HG03442 (cell line): ENCODE measurements around the gene ZRANB1.
"Not testable (repeated sequence)": the region's sequence is repeated elsewhere in the genome, so short reads cannot be mapped to it uniquely, and the experiment has no call there.

ENCODE experiments used
- ATAC-seq: cut with Tn5 transposase; IDR thresholded peaks from one replicate; pipeline ENCODE4 v1.9.1; 2021; ENCODE audit warnings: mild to moderate bottlenecking, moderate library complexity; ENCODE audit not compliant: unreplicated experiment

The ZRANB1 gene

GRCh38 chr10:124941823-124942222, at the start of gene ZRANB1:
ZRANB1 (plus strand) TSS chr10:124942123; CDS start chr10:124942494, 371 bp downstream.
- ATAC-seq = no peak

GRCh38 chr10:124892905-124893304, 49.0 kb upstream of the ZRANB1 start:
- no peak for ATAC-seq

GRCh38 chr10:124894569-124895215, 47.2 kb upstream of the ZRANB1 start:
- ATAC-seq = no peak

- ATAC-seq = no peak
Observed at GRCh38 chr10:124896751-124897150, 45.2 kb upstream of the ZRANB1 start.

- no peak for ATAC-seq
Observed at GRCh38 chr10:124898471-124898870, 43.5 kb upstream of the ZRANB1 start.

- ATAC-seq = no peak
Observed at GRCh38 chr10:124899151-124899550, 42.8 kb upstream of the ZRANB1 start.

GRCh38 chr10:124902462-124902861, 39.5 kb upstream of the ZRANB1 start:
- ATAC-seq = no peak

- no peak for ATAC-seq
Observed at GRCh38 chr10:124903111-124903510, 38.8 kb upstream of the ZRANB1 start.

GRCh38 chr10:124904796-124905195, 37.1 kb upstream of the ZRANB1 start:
- ATAC-seq = no peak

GRCh38 chr10:124906551-124907001, 35.3 kb upstream of the ZRANB1 start:
- no peak for ATAC-seq

- ATAC-seq = no peak
Observed at GRCh38 chr10:124909563-124909962, 32.4 kb upstream of the ZRANB1 start.

GRCh38 chr10:124911124-124912067, 30.5 kb upstream of the ZRANB1 start:
- ATAC-seq = no peak

GRCh38 chr10:124912101-124912886, 29.6 kb upstream of the ZRANB1 start:
- no peak for ATAC-seq

- ATAC-seq = no peak
Observed at GRCh38 chr10:124913167-124913566, 28.8 kb upstream of the ZRANB1 start.

GRCh38 chr10:124914398-124914797, 27.5 kb upstream of the ZRANB1 start:
- ATAC-seq = not testable (repeated sequence)

GRCh38 chr10:124916098-124916584, 25.8 kb upstream of the ZRANB1 start:
- ATAC-seq = no peak

- ATAC-seq = peak; percentile 95
Observed at GRCh38 chr10:124916585-124917427, 25.1 kb upstream of the ZRANB1 start.

- peak; percentile 0 for ATAC-seq
Observed at GRCh38 chr10:124917428-124918190, 24.3 kb upstream of the ZRANB1 start.

- ATAC-seq = no peak
Observed at GRCh38 chr10:124918191-124918830, 23.6 kb upstream of the ZRANB1 start.
